WERI-Rb-1 (cell line): ENCODE results near the gene CUX1.

ENCODE experiments used
- DNase-seq: peaks from one replicate; pipeline ENCODE4 v3.0.0-alpha.2; 2020
- H3K27ac ChIP-seq: fragments of 250-450 bp; sonication (Bioruptor Pico); 2 replicates; pipeline ENCODE4 v1.5.1; 2020; ENCODE audit warnings: mild to moderate bottlenecking, moderate library complexity
- H3K27me3 ChIP-seq: fragments of 250-450 bp; sonication (Bioruptor Pico); 2 replicates; pipeline ENCODE4 v1.5.1; 2021; ENCODE audit warnings: mild to moderate bottlenecking, low read depth, moderate library complexity; ENCODE audit not compliant: insufficient read depth, severe bottlenecking
- H3K36me3 ChIP-seq: fragments of 250-450 bp; sonication (Bioruptor Pico); 2 replicates; pipeline ENCODE4 v1.5.1; 2020; ENCODE audit warnings: mild to moderate bottlenecking, moderate library complexity
- H3K4me3 ChIP-seq: 2 replicates; pipeline ENCODE4 v1.5.1; 2011; ENCODE audit warnings: low read depth, mild to moderate bottlenecking, control low read depth, low read length
- H3K9me3 ChIP-seq: fragments of 250-450 bp; sonication (Bioruptor Pico); 2 replicates; pipeline ENCODE4 v1.5.1; 2021; ENCODE audit warnings: mild to moderate bottlenecking, moderate library complexity; ENCODE audit not compliant: severe bottlenecking
- CTCF ChIP-seq: IDR thresholded peaks from 2 replicates; pipeline ENCODE4 v1.5.1; 2011; ENCODE audit warnings: low read depth, mild to moderate bottlenecking, control low read depth, inconsistent platforms, low read length

Gene CUX1

DNA sequence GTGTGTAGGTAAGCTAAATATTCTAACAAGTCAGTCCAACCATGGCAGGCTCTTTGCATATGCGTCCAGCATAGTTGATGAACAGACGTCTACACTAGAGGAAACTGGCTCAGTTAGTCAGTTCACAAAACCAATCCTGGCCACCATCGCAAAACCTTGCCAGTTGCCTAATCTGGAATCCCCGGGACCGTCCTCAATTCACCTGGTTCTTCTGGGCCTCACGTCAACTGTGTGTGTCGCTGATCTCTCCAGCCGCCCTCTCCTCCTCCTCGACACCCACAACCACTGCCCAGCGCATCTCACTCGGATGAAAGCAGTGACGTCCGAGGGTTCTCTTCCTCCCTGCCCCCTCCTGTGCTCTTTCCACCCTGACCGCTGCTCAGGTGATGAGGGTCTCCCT is 251.4 kb downstream of the CUX1 start:
- no peak for DNase-seq
- H3K27ac ChIP-seq, result no peak overlapping the region
- H3K4me3 ChIP-seq, result no peak overlapping the region
- peaks cover 22% of the 10 kb centered on the region for H3K36me3 ChIP-seq
- H3K27me3 ChIP-seq, result no peaks in the 10 kb centered on the region
- no peak for TF ChIP-seq CTCF
- H3K9me3 ChIP-seq, result no peaks in the 10 kb centered on the region

DNA sequence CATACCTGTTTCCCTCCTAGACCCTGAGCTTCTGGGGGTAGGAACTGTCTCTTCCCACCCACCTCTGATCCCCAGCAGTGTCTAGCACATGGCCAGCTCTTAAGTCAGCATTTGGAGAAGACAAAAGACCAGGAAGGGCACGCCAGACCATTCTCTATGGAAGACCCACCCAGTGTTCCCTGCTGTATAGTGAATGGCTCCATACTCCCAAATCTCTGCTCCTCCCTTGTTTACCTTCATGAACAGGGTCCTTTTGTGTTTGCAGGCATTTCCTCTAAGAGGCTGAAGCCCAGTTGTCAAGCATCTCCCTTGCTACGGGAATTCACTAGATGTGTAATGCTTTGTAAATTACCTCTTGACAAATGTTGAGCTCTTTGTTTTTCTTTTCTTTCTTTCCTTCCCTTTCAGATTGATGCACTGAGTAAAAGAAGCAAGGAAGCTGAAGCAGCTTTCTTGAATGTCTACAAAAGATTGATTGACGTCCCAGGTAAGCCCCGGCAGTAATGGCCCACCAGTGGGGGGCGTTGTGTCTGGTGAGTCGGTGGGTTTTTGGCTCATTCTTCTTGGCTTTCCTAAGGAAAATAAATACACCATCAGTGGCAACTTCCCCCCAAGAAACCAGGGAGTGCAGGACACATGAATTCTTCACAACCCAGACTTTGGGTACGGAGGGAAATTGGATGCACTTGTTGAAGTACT is 252.7 kb downstream of the CUX1 start:
- H3K9me3 ChIP-seq, result no peaks in the 10 kb centered on the region
- DNase-seq, result no peak
- H3K36me3 ChIP-seq, result peaks cover 30% of the 10 kb centered on the region
- no peak for TF ChIP-seq CTCF
- H3K27me3 ChIP-seq, result no peaks in the 10 kb centered on the region
- no peak overlapping the region for H3K27ac ChIP-seq
- no peak overlapping the region for H3K4me3 ChIP-seq

DNA sequence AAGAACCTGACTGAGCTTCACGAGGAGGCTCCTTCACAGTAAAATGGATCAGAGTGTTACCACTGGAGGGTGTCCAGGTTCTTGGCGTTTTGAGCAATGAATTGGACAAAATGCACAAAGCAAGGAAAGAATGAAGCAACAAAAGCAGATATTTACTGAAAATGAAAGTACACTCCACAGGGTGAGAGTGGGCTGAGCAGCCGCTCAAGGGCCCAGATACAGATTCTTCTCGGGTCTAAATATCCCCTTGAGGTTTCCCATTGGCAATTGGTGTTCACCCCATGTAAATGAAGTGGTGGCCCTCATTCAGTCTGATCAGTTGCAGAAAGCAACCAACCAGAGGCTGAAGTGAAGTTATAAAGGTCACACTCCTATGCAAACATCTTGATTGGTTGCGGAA is 254.6 kb downstream of the CUX1 start:
- no peak for DNase-seq
- Histone ChIP-seq H3K27ac (no peak overlapping the region), H3K27me3 (no peaks in the 10 kb centered on the region), H3K36me3 (peaks cover 30% of the 10 kb centered on the region), H3K4me3 (no peak overlapping the region), H3K9me3 (no peaks in the 10 kb centered on the region)
- no peak for TF ChIP-seq CTCF

DNA sequence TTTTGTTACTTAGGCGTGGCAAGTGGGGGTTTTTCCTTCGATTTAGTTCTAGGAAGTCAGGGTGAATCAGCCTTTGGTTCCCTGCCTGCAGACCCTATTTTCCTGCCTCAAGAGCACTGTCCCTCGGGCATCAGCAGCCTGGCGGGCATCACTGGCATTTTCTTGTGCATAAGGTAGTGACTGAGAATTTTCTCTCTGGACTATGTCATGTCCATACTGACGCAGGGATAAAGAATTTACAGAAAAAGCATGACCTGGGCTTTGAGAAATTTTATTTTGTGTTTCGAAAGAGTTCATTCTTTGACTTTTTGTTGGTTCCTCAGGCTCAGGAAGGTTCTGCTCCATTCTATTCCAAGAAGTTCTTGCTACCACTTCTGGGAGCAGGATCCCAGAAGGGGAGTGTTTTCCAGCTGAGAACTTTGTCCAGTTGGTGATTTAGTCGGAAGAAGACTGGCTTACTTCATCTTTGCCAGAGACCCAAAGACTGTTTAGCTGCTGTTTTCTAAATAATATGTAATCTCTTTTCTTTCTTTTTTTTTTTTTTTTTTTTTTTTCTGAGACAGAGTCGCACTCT is 255.3 kb downstream of the CUX1 start:
- Histone ChIP-seq H3K4me3 (no peak overlapping the region), H3K27me3 (no peaks in the 10 kb centered on the region), H3K27ac (no peak overlapping the region), H3K9me3 (no peaks in the 10 kb centered on the region), H3K36me3 (peaks cover 30% of the 10 kb centered on the region)
- no peak for TF ChIP-seq CTCF
- no peak for DNase-seq

DNA sequence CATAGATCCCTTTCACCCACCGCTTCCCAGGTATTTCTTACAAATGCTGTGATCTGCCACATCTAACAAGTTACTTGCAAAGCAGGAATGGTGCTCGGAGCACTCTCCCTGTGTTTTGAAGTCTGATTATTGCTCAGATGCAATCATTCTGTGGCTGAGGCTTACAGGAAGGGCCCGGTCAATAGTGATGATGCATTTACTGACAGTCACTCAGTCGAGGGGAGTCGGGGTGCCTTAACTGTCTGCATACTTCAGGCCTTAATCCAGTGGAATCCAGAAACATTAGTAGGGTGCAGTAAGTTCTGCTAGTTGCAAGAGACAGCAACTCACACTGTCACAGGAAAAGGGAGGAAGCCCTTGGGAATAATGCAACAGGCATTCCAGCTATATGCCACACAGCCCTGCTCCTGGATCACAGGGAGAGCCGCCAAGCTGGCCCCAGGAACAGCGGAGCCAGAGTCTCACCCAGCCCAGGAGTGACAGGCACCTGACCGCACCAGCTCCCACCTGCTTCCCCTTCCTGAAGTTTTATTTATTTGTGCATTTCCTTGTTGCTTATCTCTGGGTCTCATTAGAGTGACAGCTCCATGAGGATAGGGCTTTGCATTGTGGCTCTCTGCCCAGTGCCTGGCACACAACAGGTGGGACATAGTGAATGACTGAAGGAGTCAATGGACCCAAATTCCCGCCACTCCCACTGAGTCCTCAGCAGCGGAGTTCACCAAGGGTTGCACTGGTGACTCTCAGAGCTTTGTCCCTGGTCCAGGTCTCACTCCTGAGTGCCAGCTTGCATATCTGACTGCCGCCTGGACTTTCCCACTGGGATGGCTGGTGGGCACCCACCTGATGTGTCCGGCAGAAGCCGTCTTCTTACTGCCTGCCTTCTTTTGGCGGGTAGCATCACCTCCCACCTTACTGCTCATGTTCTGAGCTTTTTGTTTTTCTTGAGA is 256.8 kb downstream of the CUX1 start:
- Histone ChIP-seq H3K4me3 (no peak overlapping the region), H3K27ac (no peak overlapping the region), H3K36me3 (peaks cover 30% of the 10 kb centered on the region), H3K9me3 (no peaks in the 10 kb centered on the region), H3K27me3 (no peaks in the 10 kb centered on the region)
- no peak for DNase-seq
- no peak for TF ChIP-seq CTCF
